ENCODE measurements around the gene KLRG1.

GRCh38 chr12:9033265-9033887 lies 44.0 kb downstream of the KLRG1 start:
- TF ChIP-seq CTCF (IDR thresholded peaks at IDR 0.05) = no peak
- TF ChIP-seq POLR2AphosphoS5 (IDR thresholded peaks at IDR 0.05) = no peak
- no peak for TF ChIP-seq POLR2A (IDR thresholded peaks at IDR 0.05)
